Sigmoid colon (tissue), 7 donors: Measurements from ENCODE around the gene LCE6A. TPM values are rescaled to one million over a fixed set of nuclear protein-coding genes. Genes with fewer than 3 reads are reported as not detected.

Experiments
- DNase-seq: peaks from one replicate; pipeline ENCODE4 v3.0.0-alpha.2; 2019
- H3K27ac ChIP-seq, 4 donors: fragments of 200-600 bp; sonication (generic); one replicate each; pipeline ENCODE4 v1.5.1; 2016 to 2019; ENCODE audit warnings: mild to moderate bottlenecking in 1 of 4
- H3K27me3 ChIP-seq, 3 donors: fragments of 200-600 bp; sonication (generic); one replicate each; pipeline ENCODE4 v1.5.1; 2019; ENCODE audit warnings: mild to moderate bottlenecking in 1 of 3
- H3K36me3 ChIP-seq, 4 donors: fragments of 200-600 bp; sonication (generic); one replicate each; pipeline ENCODE4 v1.5.1; 2016 to 2019
- H3K4me1 ChIP-seq, 4 donors: fragments of 200-600 bp; sonication (generic); one replicate each; pipeline ENCODE4 v1.5.1; 2017 to 2019
- H3K4me3 ChIP-seq, 4 donors: fragments of 200-600 bp; sonication (generic); one replicate each; pipeline ENCODE4 v1.5.1; 2017 to 2019; ENCODE audit warnings: mild to moderate bottlenecking in 2 of 4, moderate library complexity in 1 of 4
- H3K9me3 ChIP-seq, 4 donors: fragments of 200-600 bp in 3 of 4; sonication (generic) in 3 of 4; one replicate each; pipeline versions ENCODE4 v1.5.1 to v1.6.1; 2013 to 2019
- EP300 ChIP-seq, 4 donors: sonication (generic); formaldehyde crosslinking; IDR thresholded peaks; one replicate each; pipeline ENCODE4 v1.6.1; 2017; ENCODE audit warnings: antibody characterized with exemption in 4 of 4
- POLR2A ChIP-seq, 2 donors: fragments of 450-650 bp; IDR thresholded peaks; one replicate each; pipeline ENCODE4 v1.6.1; 2016; ENCODE audit warnings: antibody characterized with exemption in 2 of 2, mild to moderate bottlenecking in 2 of 2, moderate library complexity in 2 of 2
- POLR2AphosphoS5 ChIP-seq, 4 donors: sonication (generic); formaldehyde crosslinking; IDR thresholded peaks; one replicate each; pipeline ENCODE4 v1.6.1; 2017; ENCODE audit warnings: antibody characterized with exemption in 4 of 4
- WGBS, 2 donors: extraction: QIAGEN DNeasy Blood & Tissue Kit; methylation state at CpG; one replicate each; pipeline ENCODE4 v1.1.7; 2013; 5-methylcytosine and 5-hydroxymethylcytosine counted together
- intact Hi-C: fragments of 100-400 bp; cut with DNase I; formaldehyde crosslinking; loops from one replicate; pipeline ENCODE4 v1.15.1; 2023
- polyA plus RNA-seq, 3 donors: library from polyadenylated mRNA; stranded (reverse); fragments of 200-250 nt; gene quantifications; one replicate each; pipeline ENCODE4 v1.2.3, GENCODE V29; 2013
- total RNA-seq, 4 donors: library from RNA; depleted of rRNA; stranded (reverse); fragments of >200 nt; gene quantifications; one replicate each; pipeline ENCODE4 v1.1.0, GENCODE V29; 2016
- TF ChIP-seq, protein P1 (sequence below), 4 experiments: fragments of 450-650 bp in 3 of 4; fragments of 200-600 bp in 1 of 4; IDR thresholded peaks; one replicate each; pipeline ENCODE4 v1.5.1; 2016 to 2019; ENCODE audit warnings: antibody characterized with exemption in 4 of 4, mild to moderate bottlenecking in 3 of 4, moderate library complexity in 2 of 4
- donor health status: healthy with polysubstance abuse.
- donor health status: Bipolar disorder and iron deficiency.
- donor health status: healthy.

The LCE6A gene
- total and polyA plus RNA-seq, 7 donors: 2.4 TPM; not detected in 6

GRCh38 chr1:152870831-152871730 lies 28.4 kb downstream of the LCE6A start:
- H3K27me3 ChIP-seq: no peaks in the 10 kb centered on the region
- DNase-seq: no peak
- H3K27ac ChIP-seq: no peak overlapping the region
- WGBS, 2 donors: 50 to 52% methylated on average over 17 of the region's 17 CpGs
- H3K9me3 ChIP-seq: no peaks in the 10 kb centered on the region
- intact Hi-C loops: loop anchor here (5.0 kb wide), 1 partner anchor 351 kb away; no protein-coding TSS in a partner anchor
- H3K4me3 ChIP-seq: no peak overlapping the region
- TF ChIP-seq, protein P1, sequence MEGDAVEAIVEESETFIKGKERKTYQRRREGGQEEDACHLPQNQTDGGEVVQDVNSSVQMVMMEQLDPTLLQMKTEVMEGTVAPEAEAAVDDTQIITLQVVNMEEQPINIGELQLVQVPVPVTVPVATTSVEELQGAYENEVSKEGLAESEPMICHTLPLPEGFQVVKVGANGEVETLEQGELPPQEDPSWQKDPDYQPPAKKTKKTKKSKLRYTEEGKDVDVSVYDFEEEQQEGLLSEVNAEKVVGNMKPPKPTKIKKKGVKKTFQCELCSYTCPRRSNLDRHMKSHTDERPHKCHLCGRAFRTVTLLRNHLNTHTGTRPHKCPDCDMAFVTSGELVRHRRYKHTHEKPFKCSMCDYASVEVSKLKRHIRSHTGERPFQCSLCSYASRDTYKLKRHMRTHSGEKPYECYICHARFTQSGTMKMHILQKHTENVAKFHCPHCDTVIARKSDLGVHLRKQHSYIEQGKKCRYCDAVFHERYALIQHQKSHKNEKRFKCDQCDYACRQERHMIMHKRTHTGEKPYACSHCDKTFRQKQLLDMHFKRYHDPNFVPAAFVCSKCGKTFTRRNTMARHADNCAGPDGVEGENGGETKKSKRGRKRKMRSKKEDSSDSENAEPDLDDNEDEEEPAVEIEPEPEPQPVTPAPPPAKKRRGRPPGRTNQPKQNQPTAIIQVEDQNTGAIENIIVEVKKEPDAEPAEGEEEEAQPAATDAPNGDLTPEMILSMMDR (IDR thresholded peaks at IDR 0.05): no peak
- TF ChIP-seq POLR2A (IDR thresholded peaks at IDR 0.05): no peak
- no peak for TF ChIP-seq POLR2AphosphoS5 (IDR thresholded peaks at IDR 0.05)
- TF ChIP-seq EP300 (IDR thresholded peaks at IDR 0.05): no peak
- no peaks in the 10 kb centered on the region for H3K4me1 ChIP-seq
- no peaks in the 10 kb centered on the region for H3K36me3 ChIP-seq

- no peak for TF ChIP-seq POLR2A (IDR thresholded peaks at IDR 0.05)
- TF ChIP-seq EP300 (IDR thresholded peaks at IDR 0.05): no peak
- TF ChIP-seq, protein P1 (IDR thresholded peaks at IDR 0.05): no peak
- no peak for TF ChIP-seq POLR2AphosphoS5 (IDR thresholded peaks at IDR 0.05)
- intact Hi-C loops: loop anchor here (5.0 kb wide), 1 partner anchor 351 kb away; no protein-coding TSS in a partner anchor
- Histone ChIP-seq H3K36me3 (no peaks in the 10 kb centered on the region), H3K4me3 (no peak overlapping the region), H3K9me3 (no peaks in the 10 kb centered on the region), H3K27ac (no peak overlapping the region), H3K4me1 (no peaks in the 10 kb centered on the region), H3K27me3 (no peaks in the 10 kb centered on the region)
- no peak for DNase-seq
- WGBS, 2 donors: 86 to 87% methylated on average over 6 of the region's 6 CpGs
Measured at GRCh38 chr1:152871731-152872126, 29.1 kb downstream of the LCE6A start.

DNA sequence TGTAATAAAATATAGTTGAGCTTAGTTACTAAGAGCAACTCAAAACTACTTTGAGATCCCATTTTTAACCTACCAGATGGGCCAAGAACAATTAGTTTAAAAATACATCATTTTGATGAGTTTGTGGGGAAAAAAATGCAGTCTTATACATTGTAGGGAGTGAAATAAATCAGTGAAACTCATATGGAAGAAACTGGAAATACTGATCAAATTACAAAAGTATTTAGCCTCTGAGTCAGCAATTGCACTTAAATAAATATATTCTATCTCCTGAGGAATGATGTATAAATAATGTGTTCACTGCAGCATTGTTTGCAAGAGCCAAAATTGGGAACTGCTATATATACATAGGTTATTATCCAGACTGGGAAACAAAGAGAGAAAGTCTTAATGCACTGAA lies 30.8 kb downstream of the LCE6A start:
- no peak for DNase-seq
- Histone ChIP-seq H3K27ac (no peak overlapping the region), H3K36me3 (no peaks in the 10 kb centered on the region), H3K4me1 (no peaks in the 10 kb centered on the region), H3K27me3 (no peaks in the 10 kb centered on the region), H3K4me3 (no peak overlapping the region), H3K9me3 (no peaks in the 10 kb centered on the region)
- intact Hi-C loops: loop anchor here (5.0 kb wide), 1 partner anchor 349 kb away; no protein-coding TSS in a partner anchor
- TF ChIP-seq POLR2A (IDR thresholded peaks at IDR 0.05) (no peak), EP300 (IDR thresholded peaks at IDR 0.05) (no peak), POLR2AphosphoS5 (IDR thresholded peaks at IDR 0.05) (no peak)
- TF ChIP-seq, protein P1 (IDR thresholded peaks at IDR 0.05): no peak

- Histone ChIP-seq H3K4me3 (no peak overlapping the region), H3K36me3 (no peaks in the 10 kb centered on the region), H3K4me1 (no peaks in the 10 kb centered on the region), H3K9me3 (no peaks in the 10 kb centered on the region), H3K27me3 (no peaks in the 10 kb centered on the region), H3K27ac (no peak overlapping the region)
- no peak for DNase-seq
- 35 to 80% methylated on average over 1 of the region's 1 CpG for WGBS, 2 donors
- TF ChIP-seq POLR2A (IDR thresholded peaks at IDR 0.05) (no peak), POLR2AphosphoS5 (IDR thresholded peaks at IDR 0.05) (no peak), EP300 (IDR thresholded peaks at IDR 0.05) (no peak)
- TF ChIP-seq, protein P1 (IDR thresholded peaks at IDR 0.05): no peak
- intact Hi-C loops: no loop called here
Measured at GRCh38 chr1:152876827-152877226, 34.2 kb downstream of the LCE6A start.
